SK-N-SH treated with all-trans-retinoic acid at 6 μM for 48 hours (cell line): Measurements from ENCODE around the gene MYBPC1.

Experiments used
- ATAC-seq: fragments of 200-7000 bp; cut with Tn5 transposase; 3 replicates; pipeline ENCODE4 v1.9.1; 2020; ENCODE audit warnings: mild to moderate bottlenecking, moderate library complexity
- ARNTL ChIP-seq: fragments of 450-650 bp; formaldehyde crosslinking; IDR thresholded peaks from 2 replicates; pipeline ENCODE4 v1.5.0; 2020; ENCODE audit warnings: low read depth, mild to moderate bottlenecking, moderate library complexity, borderline replicate concordance
- BACH2 ChIP-seq: fragments of 250-450 bp; sonication (Bioruptor Pico); IDR thresholded peaks from 2 replicates; pipeline ENCODE4 v1.9.0; 2021; ENCODE audit warnings: mild to moderate bottlenecking, borderline replicate concordance
- CSDC2 ChIP-seq: fragments of 250-450 bp; sonication (Bioruptor Pico); IDR thresholded peaks from 2 replicates; pipeline ENCODE4 v1.5.0; 2020; ENCODE audit warnings: mild to moderate bottlenecking, moderate library complexity
- ESRRG ChIP-seq: fragments of 250-450 bp; sonication (Bioruptor Pico); IDR thresholded peaks from 2 replicates; pipeline ENCODE4 v1.6.1; 2021; ENCODE audit warnings: mild to moderate bottlenecking
- GLIS3 ChIP-seq: fragments of 250-450 bp; sonication (Bioruptor Pico); IDR thresholded peaks from 2 replicates; pipeline ENCODE4 v1.5.0; 2020; ENCODE audit warnings: mild to moderate bottlenecking, moderate library complexity
- ISL1 ChIP-seq: fragments of 250-450 bp; sonication (Bioruptor Pico); IDR thresholded peaks from 2 replicates; pipeline ENCODE4 v2.1.2; 2022; ENCODE audit warnings: mild to moderate bottlenecking, moderate library complexity
- PPARA ChIP-seq: fragments of 250-450 bp; sonication (Bioruptor Pico); IDR thresholded peaks from 2 replicates; pipeline ENCODE4 v1.5.0; 2020; ENCODE audit warnings: mild to moderate bottlenecking, borderline replicate concordance
- SNAI2 ChIP-seq: fragments of 250-450 bp; sonication (Bioruptor Pico); IDR thresholded peaks from 2 replicates; pipeline ENCODE4 v1.5.0; 2020; ENCODE audit warnings: mild to moderate bottlenecking, moderate library complexity
- TCF4 ChIP-seq: fragments of 250-450 bp; sonication (Bioruptor Pico); IDR thresholded peaks from 2 replicates; pipeline ENCODE4 v1.8.0; 2021; ENCODE audit warnings: mild to moderate bottlenecking, moderate library complexity, borderline replicate concordance
- TOX ChIP-seq: fragments of 250-450 bp; sonication (Bioruptor Pico); IDR thresholded peaks from 2 replicates; pipeline ENCODE4 v1.8.0; 2021; ENCODE audit warnings: mild to moderate bottlenecking, moderate library complexity, borderline replicate concordance
- ZC3H10 ChIP-seq: fragments of 250-450 bp; sonication (Bioruptor Pico); IDR thresholded peaks from 2 replicates; pipeline ENCODE4 v1.5.1; 2021; ENCODE audit warnings: mild to moderate bottlenecking, moderate library complexity
- ZFP3 ChIP-seq: fragments of 250-450 bp; sonication (Bioruptor Pico); IDR thresholded peaks from 2 replicates; pipeline ENCODE4 v1.5.0; 2020; ENCODE audit warnings: mild to moderate bottlenecking, moderate library complexity
- ZNF565 ChIP-seq: fragments of 450-650 bp; formaldehyde crosslinking; conservative IDR thresholded peaks from 2 replicates; pipeline ENCODE4 v1.5.0; 2020; ENCODE audit warnings: low read depth, mild to moderate bottlenecking, moderate library complexity
- ZNF8 ChIP-seq: fragments of 450-650 bp; formaldehyde crosslinking; IDR thresholded peaks from 2 replicates; pipeline ENCODE4 v1.5.0; 2020; ENCODE audit warnings: mild to moderate bottlenecking, moderate library complexity
- TF ChIP-seq, protein P1 (sequence below): fragments of 250-450 bp; sonication (Bioruptor Pico); IDR thresholded peaks from 2 replicates; pipeline ENCODE4 v1.8.0; 2020; ENCODE audit warnings: mild to moderate bottlenecking, moderate library complexity, borderline replicate concordance
- TF ChIP-seq, protein P2 (sequence below): fragments of 250-450 bp; sonication (Bioruptor Pico); IDR thresholded peaks from 2 replicates; pipeline ENCODE4 v1.5.0; 2020; ENCODE audit warnings: mild to moderate bottlenecking, moderate library complexity
- TF ChIP-seq, protein P3 (sequence below): fragments of 250-450 bp; sonication (Bioruptor Pico); IDR thresholded peaks from 2 replicates; pipeline ENCODE4 v1.5.1; 2021; ENCODE audit warnings: mild to moderate bottlenecking, moderate library complexity
- TF ChIP-seq, protein P4 (sequence below): fragments of 250-450 bp; sonication (Bioruptor Pico); IDR thresholded peaks from 2 replicates; pipeline ENCODE4 v1.8.0; 2021; ENCODE audit warnings: low read depth, mild to moderate bottlenecking, moderate library complexity, borderline replicate concordance
- TF ChIP-seq, protein P5 (sequence below): fragments of 250-450 bp; sonication (Bioruptor Pico); IDR thresholded peaks from 2 replicates; pipeline ENCODE4 v1.5.1; 2020; ENCODE audit warnings: low read depth, mild to moderate bottlenecking, moderate library complexity

The MYBPC1 gene

DNA sequence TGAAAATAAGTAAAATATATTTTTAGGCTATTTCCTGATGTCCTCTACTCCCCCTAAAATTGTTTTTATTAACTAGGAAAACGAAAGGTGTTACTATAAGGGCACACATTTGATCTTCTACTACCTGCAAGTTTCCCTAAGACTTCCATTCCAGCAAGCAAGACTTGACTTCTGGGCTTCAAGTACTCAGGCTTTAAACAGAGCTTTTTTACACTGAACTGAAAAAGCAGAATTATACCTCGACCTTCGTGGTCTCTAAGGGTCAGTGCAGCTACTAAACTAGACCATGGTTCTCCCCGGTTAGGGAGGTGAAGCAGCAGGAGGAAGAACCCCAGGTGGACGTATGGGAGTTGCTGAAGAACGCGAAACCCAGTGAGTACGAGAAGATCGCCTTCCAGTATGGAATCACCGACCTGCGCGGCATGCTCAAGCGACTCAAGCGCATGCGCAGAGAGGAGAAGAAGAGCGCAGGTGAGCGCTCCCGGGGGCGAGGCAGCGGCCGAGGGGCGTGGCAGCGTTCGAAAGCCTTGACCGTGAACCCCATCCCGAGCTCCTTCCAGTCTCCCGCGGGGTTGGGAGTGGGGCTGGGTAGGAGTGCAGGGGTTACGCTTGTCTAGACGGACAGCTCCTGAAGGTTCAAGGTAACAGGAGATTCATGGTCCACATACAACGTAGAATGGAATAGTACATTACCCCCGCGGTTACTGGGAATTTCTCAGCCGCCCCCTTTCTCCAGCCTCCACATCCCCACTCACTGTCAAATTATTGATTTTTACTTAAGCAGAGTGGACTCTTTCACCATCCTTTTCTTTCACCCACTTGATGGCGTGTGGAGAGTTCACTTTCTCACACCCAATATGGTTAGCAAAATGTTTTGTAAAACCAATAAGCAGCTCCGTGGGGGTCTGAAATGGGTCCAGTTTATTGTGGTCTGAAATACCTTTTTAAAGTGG, 47.6 kb downstream of the MYBPC1 start (continued):
- TF ChIP-seq, protein P1, sequence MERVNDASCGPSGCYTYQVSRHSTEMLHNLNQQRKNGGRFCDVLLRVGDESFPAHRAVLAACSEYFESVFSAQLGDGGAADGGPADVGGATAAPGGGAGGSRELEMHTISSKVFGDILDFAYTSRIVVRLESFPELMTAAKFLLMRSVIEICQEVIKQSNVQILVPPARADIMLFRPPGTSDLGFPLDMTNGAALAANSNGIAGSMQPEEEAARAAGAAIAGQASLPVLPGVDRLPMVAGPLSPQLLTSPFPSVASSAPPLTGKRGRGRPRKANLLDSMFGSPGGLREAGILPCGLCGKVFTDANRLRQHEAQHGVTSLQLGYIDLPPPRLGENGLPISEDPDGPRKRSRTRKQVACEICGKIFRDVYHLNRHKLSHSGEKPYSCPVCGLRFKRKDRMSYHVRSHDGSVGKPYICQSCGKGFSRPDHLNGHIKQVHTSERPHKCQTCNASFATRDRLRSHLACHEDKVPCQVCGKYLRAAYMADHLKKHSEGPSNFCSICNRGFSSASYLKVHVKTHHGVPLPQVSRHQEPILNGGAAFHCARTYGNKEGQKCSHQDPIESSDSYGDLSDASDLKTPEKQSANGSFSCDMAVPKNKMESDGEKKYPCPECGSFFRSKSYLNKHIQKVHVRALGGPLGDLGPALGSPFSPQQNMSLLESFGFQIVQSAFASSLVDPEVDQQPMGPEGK (CRISPR knock-in tag): no peak
- no peak for TF ChIP-seq ZC3H10 (CRISPR knock-in tag)
- no peak for TF ChIP-seq CSDC2 (CRISPR knock-in tag)
- TF ChIP-seq PPARA (CRISPR knock-in tag): no peak

DNA sequence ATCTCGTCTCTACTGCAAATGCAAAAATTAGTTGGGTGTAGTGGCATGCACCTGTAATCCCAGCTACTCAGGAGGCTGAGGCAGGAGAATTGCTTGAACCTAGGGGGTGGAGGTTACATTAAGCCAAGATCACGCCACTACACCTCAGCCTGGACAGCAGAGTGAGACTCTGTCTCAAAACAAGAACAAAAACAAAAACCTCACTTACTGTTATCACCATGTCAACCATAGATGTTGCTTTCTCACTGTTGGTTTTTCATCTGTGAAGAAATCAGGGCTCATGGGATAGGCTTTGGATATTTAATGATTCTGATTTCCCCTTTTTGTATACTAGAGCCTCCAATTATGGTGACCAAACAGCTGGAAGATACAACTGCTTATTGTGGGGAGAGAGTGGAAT, 52.9 kb downstream of the MYBPC1 start:
- ATAC-seq: no peak
- TF ChIP-seq ZFP3 (CRISPR knock-in tag): no peak
- TF ChIP-seq GLIS3: no peak
- no peak for TF ChIP-seq ZNF565
- TF ChIP-seq ISL1: no peak
- TF ChIP-seq ZNF8 (CRISPR knock-in tag): no peak
- TF ChIP-seq PPARA (CRISPR knock-in tag): no peak
- TF ChIP-seq, protein P2, sequence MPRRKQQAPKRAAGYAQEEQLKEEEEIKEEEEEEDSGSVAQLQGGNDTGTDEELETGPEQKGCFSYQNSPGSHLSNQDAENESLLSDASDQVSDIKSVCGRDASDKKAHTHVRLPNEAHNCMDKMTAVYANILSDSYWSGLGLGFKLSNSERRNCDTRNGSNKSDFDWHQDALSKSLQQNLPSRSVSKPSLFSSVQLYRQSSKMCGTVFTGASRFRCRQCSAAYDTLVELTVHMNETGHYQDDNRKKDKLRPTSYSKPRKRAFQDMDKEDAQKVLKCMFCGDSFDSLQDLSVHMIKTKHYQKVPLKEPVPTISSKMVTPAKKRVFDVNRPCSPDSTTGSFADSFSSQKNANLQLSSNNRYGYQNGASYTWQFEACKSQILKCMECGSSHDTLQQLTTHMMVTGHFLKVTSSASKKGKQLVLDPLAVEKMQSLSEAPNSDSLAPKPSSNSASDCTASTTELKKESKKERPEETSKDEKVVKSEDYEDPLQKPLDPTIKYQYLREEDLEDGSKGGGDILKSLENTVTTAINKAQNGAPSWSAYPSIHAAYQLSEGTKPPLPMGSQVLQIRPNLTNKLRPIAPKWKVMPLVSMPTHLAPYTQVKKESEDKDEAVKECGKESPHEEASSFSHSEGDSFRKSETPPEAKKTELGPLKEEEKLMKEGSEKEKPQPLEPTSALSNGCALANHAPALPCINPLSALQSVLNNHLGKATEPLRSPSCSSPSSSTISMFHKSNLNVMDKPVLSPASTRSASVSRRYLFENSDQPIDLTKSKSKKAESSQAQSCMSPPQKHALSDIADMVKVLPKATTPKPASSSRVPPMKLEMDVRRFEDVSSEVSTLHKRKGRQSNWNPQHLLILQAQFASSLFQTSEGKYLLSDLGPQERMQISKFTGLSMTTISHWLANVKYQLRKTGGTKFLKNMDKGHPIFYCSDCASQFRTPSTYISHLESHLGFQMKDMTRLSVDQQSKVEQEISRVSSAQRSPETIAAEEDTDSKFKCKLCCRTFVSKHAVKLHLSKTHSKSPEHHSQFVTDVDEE: no peak
- no peak for TF ChIP-seq ARNTL (CRISPR knock-in tag)

DNA sequence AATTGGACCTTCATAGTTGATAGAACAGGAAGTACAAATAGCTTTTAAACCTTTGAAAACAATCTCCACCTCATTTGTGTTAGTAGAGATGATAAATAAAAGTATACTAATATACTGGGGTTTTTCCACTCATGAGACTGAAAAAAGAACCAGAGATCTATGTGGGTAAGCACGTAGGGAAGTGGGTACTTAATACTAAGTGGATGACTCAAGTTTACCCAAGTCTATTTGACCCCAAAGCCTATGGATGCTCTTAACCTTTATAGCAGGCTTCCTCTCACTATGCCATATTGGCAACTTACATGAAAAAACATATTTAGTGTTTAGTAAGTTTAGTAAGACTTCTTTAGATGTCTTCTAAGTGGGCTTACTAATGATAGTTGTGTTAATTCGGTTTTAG, 53.4 kb downstream of the MYBPC1 start:
- no peak for ATAC-seq
- TF ChIP-seq ISL1: no peak
- no peak for TF ChIP-seq TCF4 (CRISPR knock-in tag)

DNA sequence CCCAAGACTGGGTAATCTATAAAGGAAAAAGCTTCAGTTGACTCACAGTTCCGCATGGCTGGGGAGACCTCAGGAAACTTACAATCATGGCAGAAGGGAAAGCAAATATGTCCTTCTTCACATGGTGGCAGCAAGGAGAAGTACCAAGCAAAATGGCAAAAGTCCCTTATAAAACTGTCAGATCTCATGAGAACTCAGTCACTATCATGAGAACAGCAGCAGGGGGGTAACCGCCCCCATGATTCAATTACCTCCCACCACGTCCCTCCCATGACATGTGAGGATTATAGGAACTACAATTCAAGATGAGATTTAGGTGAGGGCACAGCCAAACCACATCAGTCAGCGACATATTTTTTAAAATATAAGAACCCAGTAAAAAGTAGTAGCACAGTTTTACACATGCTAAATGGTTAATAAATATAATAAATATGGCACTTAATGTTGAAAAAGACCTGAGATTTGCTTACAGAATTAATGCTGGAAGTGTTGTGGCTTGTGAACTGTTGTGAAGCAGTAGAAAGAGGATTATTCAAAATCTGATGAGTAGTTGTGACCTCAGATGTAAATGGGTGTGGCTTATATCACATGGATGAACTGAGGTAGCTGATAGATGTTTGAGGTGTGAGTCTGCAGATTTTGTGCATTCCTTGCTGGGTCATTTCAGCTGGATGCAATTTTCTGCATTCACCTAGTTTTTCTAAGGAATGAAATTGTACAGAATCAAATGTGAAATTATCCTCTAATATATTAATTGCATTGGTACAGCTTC, 55.8 kb downstream of the MYBPC1 start:
- no peak for ATAC-seq
- TF ChIP-seq TCF4 (CRISPR knock-in tag) (no peak), SNAI2 (CRISPR knock-in tag) (no peak), TOX (CRISPR knock-in tag) (no peak), ZC3H10 (CRISPR knock-in tag) (no peak), BACH2 (CRISPR knock-in tag) (no peak), GLIS3 (no peak), CSDC2 (CRISPR knock-in tag) (no peak), ZFP3 (CRISPR knock-in tag) (no peak), ESRRG (CRISPR knock-in tag) (no peak), PPARA (CRISPR knock-in tag) (no peak)
- TF ChIP-seq, protein P2: no peak
- TF ChIP-seq, protein P3, sequence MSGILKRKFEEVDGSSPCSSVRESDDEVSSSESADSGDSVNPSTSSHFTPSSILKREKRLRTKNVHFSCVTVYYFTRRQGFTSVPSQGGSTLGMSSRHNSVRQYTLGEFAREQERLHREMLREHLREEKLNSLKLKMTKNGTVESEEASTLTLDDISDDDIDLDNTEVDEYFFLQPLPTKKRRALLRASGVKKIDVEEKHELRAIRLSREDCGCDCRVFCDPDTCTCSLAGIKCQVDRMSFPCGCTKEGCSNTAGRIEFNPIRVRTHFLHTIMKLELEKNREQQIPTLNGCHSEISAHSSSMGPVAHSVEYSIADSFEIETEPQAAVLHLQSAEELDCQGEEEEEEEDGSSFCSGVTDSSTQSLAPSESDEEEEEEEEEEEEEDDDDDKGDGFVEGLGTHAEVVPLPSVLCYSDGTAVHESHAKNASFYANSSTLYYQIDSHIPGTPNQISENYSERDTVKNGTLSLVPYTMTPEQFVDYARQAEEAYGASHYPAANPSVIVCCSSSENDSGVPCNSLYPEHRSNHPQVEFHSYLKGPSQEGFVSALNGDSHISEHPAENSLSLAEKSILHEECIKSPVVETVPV (CRISPR knock-in tag): no peak
- TF ChIP-seq, protein P4, sequence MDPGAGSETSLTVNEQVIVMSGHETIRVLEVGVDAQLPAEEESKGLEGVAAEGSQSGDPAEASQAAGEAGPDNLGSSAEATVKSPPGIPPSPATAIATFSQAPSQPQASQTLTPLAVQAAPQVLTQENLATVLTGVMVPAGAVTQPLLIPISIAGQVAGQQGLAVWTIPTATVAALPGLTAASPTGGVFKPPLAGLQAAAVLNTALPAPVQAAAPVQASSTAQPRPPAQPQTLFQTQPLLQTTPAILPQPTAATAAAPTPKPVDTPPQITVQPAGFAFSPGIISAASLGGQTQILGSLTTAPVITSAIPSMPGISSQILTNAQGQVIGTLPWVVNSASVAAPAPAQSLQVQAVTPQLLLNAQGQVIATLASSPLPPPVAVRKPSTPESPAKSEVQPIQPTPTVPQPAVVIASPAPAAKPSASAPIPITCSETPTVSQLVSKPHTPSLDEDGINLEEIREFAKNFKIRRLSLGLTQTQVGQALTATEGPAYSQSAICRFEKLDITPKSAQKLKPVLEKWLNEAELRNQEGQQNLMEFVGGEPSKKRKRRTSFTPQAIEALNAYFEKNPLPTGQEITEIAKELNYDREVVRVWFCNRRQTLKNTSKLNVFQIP (CRISPR knock-in tag): no peak
- TF ChIP-seq, protein P5, sequence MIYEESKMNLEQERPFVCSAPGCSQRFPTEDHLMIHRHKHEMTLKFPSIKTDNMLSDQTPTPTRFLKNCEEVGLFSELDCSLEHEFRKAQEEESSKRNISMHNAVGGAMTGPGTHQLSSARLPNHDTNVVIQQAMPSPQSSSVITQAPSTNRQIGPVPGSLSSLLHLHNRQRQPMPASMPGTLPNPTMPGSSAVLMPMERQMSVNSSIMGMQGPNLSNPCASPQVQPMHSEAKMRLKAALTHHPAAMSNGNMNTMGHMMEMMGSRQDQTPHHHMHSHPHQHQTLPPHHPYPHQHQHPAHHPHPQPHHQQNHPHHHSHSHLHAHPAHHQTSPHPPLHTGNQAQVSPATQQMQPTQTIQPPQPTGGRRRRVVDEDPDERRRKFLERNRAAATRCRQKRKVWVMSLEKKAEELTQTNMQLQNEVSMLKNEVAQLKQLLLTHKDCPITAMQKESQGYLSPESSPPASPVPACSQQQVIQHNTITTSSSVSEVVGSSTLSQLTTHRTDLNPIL: no peak
- TF ChIP-seq, protein P1 (CRISPR knock-in tag): no peak
